Occipital lobe (tissue), 2 donors: ENCODE measurements around the gene SMC1A. TPM values are rescaled to one million over a fixed set of nuclear protein-coding genes. Genes with fewer than 3 reads are reported as not detected.
"Not testable (repeated sequence)": the region's sequence is repeated elsewhere in the genome, so short reads cannot be mapped to it uniquely, and the experiment has no call there.

ENCODE experiments used
- DNase-seq: peaks from one replicate; lab custom pipeline; 2025; lab: John Stamatoyannopoulos, UW
- total RNA-seq: library from RNA; depleted of rRNA; stranded (reverse); fragments of >200 nt; gene quantifications from one replicate; pipeline ENCODE4 v1.2.3, GENCODE V29; 2014

Gene SMC1A
- total RNA-seq, 1 donor from 2014 or later, result 17.6 TPM

DNA sequence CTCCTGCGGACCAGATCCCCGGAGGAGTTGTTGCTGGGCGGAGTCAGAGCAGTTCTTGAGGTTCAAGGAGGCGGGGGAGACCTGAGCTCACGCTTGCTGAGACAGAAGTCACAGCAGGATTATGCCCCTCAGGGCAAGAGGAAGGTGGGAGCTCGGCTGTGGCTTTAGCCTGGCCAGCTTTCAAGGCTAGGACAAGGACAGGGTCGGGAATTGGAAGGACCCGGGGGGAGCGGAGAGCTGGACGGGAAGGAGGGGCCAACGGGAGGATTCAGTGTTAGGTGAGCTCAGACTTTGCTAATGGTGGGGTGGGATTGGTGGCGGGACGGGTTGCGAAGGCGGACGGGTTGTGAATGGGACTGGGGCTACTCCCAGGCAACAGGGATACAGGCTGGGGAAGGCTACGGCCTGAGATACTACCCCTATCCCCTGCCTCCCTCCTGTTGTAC lies 430 bp upstream of the SMC1A start, which contains the start of gene RIBC1:
Gene RIBC1, plus strand, starts transcription at position 13 of the 446 bp plus-strand sequence. CDS start 3,404 bp downstream, outside the sequence.
- DNase-seq, result peak; percentile 8

GRCh38 chrX:53421772-53422085 lies 725 bp downstream of the SMC1A start:
- DNase-seq, result no peak

- DNase-seq, result no peak
Observed at GRCh38 chrX:53421125-53421524, 1.3 kb downstream of the SMC1A start.

DNA sequence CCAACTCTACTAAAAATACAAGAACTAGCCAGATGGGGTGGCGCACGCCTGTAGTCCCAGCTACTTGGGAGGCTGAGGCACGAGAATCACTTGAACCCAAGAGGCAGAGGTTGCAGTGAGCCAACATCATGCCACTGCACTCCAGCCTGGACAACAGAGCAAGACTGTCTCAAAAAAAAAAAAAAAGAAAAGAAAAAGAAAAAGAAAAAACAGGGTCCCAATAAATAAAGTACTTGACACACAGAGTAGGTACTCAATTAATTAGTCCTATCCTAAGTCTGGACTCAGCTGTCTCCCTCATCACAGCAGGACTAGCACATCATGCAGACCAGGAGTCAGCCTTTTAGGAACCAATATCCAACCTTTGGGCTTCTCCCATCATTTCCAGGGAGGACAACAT lies 2.1 kb downstream of the SMC1A start:
- not testable (repeated sequence) for DNase-seq

- no peak for DNase-seq
Observed at GRCh38 chrX:53412446-53412845, 10.0 kb downstream of the SMC1A start.

GRCh38 chrX:53403535-53403934 lies 18.9 kb downstream of the SMC1A start:
- no peak for DNase-seq

GRCh38 chrX:53398216-53398615 lies 24.2 kb downstream of the SMC1A start:
- no peak for DNase-seq

DNA sequence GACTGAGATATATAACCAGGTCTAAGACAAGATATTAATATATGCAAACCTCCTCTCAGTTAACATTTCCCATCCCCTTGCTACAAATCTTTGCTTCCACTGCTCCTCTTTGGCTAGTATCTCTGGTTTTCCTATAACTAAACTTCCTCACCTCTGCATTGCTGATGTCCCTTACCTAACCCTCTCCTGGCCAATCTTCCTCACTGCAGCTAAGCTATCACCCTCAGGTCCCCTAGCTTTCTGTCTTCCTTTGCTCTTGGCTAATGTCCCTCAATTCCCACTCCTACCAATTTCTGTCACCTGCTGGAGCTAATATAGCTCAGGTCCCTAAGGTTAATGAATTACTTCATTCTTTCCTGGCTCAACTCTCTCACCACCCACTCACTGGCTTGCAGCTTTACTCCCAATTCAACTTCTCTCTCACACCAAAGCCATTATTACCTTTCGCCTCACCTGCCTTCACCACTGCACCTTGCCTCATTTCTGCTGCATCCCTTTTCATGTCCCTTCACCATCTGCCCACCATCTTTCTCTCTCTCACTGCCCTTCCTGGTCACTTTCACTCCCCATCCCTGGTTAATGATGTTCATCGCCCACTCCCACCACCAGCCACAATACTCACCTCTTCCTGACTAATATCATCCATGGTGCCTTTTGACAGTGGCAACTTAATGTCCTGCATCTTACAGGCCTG lies 26.7 kb downstream of the SMC1A start:
- DNase-seq, result no peak

DNA sequence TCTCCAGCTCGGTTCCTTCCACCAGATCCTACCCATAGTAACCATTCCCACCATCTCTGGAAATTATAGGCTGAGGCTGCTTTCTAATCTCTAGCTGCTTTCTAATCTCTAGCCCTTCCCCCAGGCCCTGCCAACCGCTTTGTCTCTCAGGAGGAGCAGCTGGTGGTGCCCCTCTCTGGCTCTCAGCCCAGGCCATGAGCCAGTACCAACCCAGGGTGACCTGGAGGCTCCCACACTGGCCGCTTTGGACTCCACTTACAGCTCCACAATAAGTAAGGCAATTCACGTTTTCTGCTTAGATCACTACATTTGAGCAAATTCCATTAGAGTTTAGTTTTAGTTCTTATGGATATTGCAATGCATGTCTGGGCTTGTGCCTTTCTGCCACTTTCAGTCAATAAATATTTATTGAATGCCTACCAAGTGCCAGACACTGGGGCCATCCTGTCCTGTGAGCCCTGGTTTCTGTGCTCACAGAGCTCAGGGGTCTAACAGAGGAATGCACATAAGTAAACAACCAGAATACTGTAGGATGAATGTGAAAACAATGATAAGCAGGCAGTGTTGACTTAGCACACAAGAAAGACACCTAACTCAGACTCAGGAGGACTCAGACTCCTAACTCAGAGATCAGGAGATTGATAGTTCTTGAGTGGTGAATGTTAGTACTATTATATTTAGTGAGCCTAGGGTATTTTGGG lies 38.9 kb downstream of the SMC1A start:
- no peak for DNase-seq

DNA sequence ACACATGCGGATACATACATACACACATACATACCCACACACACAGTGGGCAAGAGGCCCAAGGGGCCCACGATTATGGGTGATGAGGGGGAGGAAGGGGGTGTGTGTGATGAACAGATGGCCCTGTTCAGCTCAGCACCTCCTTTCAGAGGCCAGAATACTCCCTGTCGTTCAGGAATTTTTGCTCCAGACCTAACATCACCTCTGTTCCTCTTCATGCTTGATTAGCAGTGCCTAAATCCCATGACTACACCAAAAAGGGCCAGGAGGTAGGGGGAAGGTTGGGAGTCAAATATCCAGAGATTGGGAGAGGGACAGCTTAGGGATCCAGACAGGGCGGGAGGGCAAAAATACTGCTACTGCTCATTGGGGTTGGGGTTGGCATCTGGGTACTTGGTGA lies 42.7 kb downstream of the SMC1A start:
- no peak for DNase-seq

DNA sequence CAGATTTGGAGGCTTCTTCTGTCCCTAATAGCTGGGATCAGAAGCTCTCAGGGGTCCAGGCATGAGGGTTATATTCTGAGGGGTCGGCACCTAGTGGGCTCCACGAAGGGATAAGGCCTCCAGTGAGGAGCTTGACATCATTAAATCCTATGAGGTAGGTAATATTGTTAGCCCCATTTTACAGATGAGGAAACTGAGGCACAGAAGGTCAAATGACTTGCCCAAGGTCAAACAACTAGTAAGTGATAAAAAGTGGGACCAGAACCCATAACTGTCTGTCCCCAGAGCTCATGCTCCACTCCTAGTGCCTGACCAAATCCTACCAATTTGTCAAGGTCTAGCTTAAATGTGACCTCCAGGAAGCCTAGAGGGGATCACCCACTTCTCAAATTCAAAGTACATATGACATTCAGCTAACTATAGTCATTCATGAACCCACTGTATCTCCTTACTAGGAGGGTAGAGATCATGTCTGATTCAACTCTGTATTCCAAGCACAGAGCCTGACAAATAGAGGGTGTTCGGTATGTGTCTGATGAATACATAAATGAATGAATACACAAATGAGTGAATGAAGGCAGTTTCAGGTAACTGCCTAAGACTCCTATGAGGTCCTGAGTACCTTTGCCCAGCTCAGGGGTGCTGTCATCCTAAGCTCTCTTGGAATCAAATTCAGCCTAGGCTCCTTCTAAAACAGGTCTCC lies 43.3 kb downstream of the SMC1A start:
- DNase-seq, result no peak

DNA sequence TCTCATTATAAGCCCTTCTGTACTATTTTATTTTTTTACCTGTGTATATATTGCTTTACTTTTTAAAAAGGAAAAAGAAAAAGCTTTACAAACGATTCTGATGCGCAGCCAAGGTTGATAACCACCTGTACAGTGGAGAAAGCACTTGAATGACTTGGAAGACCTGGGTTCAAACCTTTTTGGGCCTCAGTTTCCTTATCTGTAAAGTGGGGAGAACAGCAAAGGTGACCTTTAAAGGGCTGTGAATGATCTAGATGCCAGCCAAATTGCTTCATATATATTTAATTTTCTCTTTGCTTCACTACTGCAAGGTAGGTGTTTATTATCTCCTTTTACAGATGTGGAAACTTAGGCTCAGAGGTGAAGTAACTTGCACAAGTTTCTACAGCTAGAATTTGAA lies 45.0 kb downstream of the SMC1A start:
- no peak for DNase-seq

- no peak for DNase-seq
Observed at GRCh38 chrX:53376888-53377287, 45.6 kb downstream of the SMC1A start.

DNA sequence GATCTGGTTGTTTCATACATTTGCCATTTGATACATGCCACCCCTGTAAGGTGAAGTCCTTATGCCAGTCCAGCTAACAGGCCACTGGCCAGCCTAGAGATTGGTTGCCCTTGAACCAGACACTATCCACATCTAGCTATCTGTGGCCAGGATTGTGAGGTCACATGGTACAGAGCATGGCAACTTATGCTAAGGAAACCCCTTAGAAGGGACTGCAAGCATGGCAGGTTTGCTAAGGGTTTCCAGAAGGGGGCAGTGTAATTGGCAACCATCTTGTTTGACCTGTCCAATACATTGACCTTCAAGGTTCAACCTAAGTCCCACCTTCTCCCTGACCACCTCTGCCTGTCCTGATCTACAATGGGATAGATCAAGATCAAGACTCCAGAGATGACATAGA lies 47.5 kb downstream of the SMC1A start:
- no peak for DNase-seq

DNA sequence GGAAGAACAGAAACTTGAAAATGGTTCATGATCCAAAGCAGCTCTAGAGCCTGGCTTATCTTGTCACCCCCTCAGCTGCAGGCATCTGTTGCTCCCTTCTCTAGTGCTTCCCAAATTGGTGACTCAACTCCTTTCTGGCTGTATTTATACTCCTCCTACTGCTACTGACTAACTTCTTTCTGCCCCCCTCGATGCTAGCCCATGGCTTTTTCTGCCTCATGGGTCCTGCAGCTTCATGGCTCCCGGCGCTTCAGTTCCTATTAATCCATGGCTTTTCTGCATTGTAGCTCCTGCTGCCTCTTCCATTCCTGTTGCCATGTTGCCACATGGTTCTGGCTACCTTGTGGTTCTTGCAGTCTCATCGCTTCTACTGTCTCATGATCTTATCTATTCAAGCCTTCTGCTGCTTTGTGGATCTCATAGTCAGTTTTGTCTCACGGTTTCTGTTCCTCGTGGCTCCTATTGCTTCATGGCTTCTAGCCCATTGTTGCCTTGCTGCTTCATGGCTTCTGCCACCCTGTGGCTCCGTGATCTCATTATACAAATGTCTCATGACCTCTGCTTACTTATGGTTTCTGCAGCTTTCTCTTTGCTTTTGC lies 48.1 kb downstream of the SMC1A start:
- DNase-seq, result no peak

- DNase-seq, result no peak
Observed at GRCh38 chrX:53373307-53373706, 49.1 kb downstream of the SMC1A start.

DNA sequence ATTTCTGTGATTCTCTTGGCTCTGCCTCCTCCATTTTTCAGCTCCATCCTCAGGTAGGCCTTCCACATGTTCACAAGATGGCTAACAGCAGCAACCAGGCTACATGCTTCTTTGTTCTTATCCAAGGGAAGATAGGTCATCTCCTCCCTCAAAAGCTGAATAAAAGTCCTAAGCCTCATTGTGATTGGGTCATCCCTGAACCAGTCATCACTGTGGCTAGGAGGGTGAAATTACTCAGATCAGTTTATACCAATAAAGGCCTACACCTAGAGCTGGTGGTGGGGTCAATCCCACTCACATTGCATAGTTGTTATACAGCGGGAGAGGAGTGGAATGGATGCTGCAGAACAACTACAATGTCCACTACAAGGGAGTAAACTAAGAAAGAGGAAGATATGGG lies 56.0 kb downstream of the SMC1A start:
- not testable (repeated sequence) for DNase-seq

DNA sequence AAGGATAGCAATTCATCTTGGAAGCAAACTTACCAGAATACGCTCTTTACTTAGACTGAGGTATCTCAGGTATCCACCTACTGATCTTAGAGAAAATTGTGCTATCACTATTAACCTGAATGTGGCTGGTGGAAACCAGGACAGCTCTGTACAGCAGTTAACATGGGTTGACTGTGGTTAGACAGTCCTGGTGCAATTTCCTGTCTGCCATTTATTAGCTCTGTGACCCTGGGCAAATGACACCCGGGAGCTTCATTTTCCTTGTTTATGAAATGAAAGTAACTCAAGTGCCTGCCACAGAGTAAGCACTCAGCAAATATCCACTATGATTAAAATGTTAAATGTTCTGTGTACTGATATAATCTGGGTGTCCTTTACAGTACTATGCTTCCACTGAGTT lies 60.0 kb downstream of the SMC1A start:
- DNase-seq, result no peak

DNA sequence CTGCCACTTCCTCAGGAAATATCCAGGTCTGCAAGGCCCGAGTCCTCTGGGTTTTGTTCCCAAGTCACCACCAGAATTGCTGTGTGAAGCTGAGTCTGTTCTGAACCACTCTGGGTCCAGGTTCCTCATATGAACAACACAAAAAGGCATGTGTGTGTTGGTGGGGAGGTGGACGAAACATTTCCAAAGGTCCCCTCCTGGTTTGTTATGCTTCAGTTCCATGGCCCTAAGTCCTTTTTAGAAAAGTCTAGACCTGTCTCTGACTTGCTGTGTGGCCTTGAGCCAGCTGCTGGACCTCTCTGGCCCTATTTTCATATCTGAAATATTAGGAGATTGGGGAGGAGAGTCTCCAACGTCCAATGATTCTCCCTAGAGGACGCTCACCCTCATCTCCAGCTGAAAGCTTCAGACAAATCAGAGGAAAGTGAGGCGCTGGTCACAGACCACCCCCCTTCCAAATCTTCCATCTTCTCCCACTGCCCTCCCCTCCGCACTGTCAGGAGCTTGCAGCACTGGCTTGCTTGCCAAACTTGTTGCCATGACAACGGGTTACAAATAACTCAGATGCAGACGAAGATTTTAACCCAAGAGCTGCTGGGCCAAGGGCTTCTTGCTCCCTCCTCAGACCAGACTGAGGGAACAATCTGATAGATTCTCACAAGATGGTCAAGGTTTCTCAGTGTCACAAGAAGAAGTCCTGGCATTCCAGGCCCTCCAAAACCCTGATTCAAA lies 64.5 kb downstream of the SMC1A start:
- DNase-seq, result no peak

GRCh38 chrX:53356186-53356585 lies 66.3 kb downstream of the SMC1A start:
- no peak for DNase-seq

GRCh38 chrX:53354669-53355068 lies 67.8 kb downstream of the SMC1A start:
- DNase-seq, result no peak

- no peak for DNase-seq
Observed at GRCh38 chrX:53347948-53348347, 74.5 kb downstream of the SMC1A start.
